WTC11 (cell line): Measurements from ENCODE around the gene AZU1. TPM values are rescaled to one million over a fixed set of nuclear protein-coding genes. Genes with fewer than 3 reads are reported as not detected.
A peak's percentile ranks its signal among the peaks of the same experiment; 100 is the strongest.

Source experiments
- ATAC-seq: fragments of 200-7000 bp; cut with Tn5 transposase; 2 replicates; pipeline ENCODE4 v1.10.0; 2021; ENCODE audit warnings: mild to moderate bottlenecking, moderate library complexity
- CTCF ChIA-PET: fragments of 300-600 bp; sonication (Branson Sonifier 250); formaldehyde crosslinking; loops from one replicate; lab custom pipeline; 2021; ENCODE audit warnings: antibody characterized with exemption; lab: Charles Lee
- POLR2A ChIA-PET: fragments of 350-600 bp; sonication (Branson Sonifier 250); formaldehyde crosslinking; loops from one replicate; lab custom pipeline; 2021; ENCODE audit warnings: antibody characterized with exemption; lab: Charles Lee
- DNase-seq: peaks from one replicate; pipeline ENCODE4 v3.0.0; 2021; ENCODE audit warnings: low spot score
- H3K27ac Mint-ChIP-seq: 2 replicates; pipeline ENCODE4 v1.8.0; 2021; ENCODE audit warnings: mixed read lengths
- H3K27me3 Mint-ChIP-seq: 2 replicates; pipeline ENCODE4 v1.8.0; 2021; ENCODE audit warnings: low read depth, mild to moderate bottlenecking, moderate library complexity, mixed read lengths
- H3K36me3 Mint-ChIP-seq: 2 replicates; pipeline ENCODE4 v1.8.0; 2021; ENCODE audit warnings: mixed read lengths
- H3K4me1 Mint-ChIP-seq: 2 replicates; pipeline ENCODE4 v1.8.0; 2022; ENCODE audit warnings: mixed read lengths
- H3K4me3 Mint-ChIP-seq: 2 replicates; pipeline ENCODE4 v1.8.0; 2021; ENCODE audit warnings: mild to moderate bottlenecking, moderate library complexity, mixed read lengths
- H3K9me3 Mint-ChIP-seq: 2 replicates; pipeline ENCODE4 v1.8.0; 2021; ENCODE audit warnings: mixed read lengths
- AR ChIP-seq: fragments of 250-450 bp; sonication (Bioruptor Pico); IDR thresholded peaks from 2 replicates; pipeline ENCODE4 v1.9.0; 2021; ENCODE audit warnings: mild to moderate bottlenecking
- ARID4B ChIP-seq: sonication (generic); formaldehyde crosslinking; IDR thresholded peaks from 2 replicates; pipeline ENCODE4 v1.8.0; 2023; ENCODE audit warnings: missing genetic modification reagents, mild to moderate bottlenecking, borderline replicate concordance
- ATF3 ChIP-seq: sonication (generic); formaldehyde crosslinking; conservative IDR thresholded peaks from 2 replicates; pipeline ENCODE4 v1.8.1; 2022; ENCODE audit warnings: mild to moderate bottlenecking, missing genetic modification reagents
- CTCF ChIP-seq: fragments of 200-600 bp; IDR thresholded peaks from 2 replicates; pipeline ENCODE4 v1.8.0; 2022; ENCODE audit warnings: antibody characterized with exemption
- E2F1 ChIP-seq: sonication (generic); formaldehyde crosslinking; IDR thresholded peaks from 2 replicates; pipeline ENCODE4 v1.8.0; 2022; ENCODE audit warnings: mild to moderate bottlenecking, missing genetic modification reagents
- E2F4 ChIP-seq: sonication (generic); formaldehyde crosslinking; IDR thresholded peaks from 2 replicates; pipeline ENCODE4 v1.8.1; 2022; ENCODE audit warnings: low read depth, mild to moderate bottlenecking, moderate library complexity, missing genetic modification reagents, borderline replicate concordance
- ESRRA ChIP-seq: sonication (generic); formaldehyde crosslinking; IDR thresholded peaks from 2 replicates; pipeline ENCODE4 v1.8.1; 2022; ENCODE audit warnings: mild to moderate bottlenecking, missing genetic modification reagents, borderline replicate concordance
- GTF2I ChIP-seq: fragments of 250-450 bp; sonication (Bioruptor Pico); conservative IDR thresholded peaks from 2 replicates; pipeline ENCODE4 v1.4.0; 2021; ENCODE audit warnings: mild to moderate bottlenecking
- HMGXB4 ChIP-seq: sonication (generic); formaldehyde crosslinking; IDR thresholded peaks from 2 replicates; pipeline ENCODE4 v1.8.1; 2023; ENCODE audit warnings: mild to moderate bottlenecking, moderate library complexity, missing genetic modification reagents
- IRF1 ChIP-seq: sonication (generic); formaldehyde crosslinking; IDR thresholded peaks from 2 replicates; pipeline ENCODE4 v1.8.0; 2023; ENCODE audit warnings: missing genetic modification reagents
- MYBL2 ChIP-seq: sonication (generic); formaldehyde crosslinking; IDR thresholded peaks from 2 replicates; pipeline ENCODE4 v1.8.1; 2023; ENCODE audit warnings: mild to moderate bottlenecking, moderate library complexity, missing genetic modification reagents
- PRRX2 ChIP-seq: fragments of 250-450 bp; sonication (Bioruptor Pico); IDR thresholded peaks from 2 replicates; pipeline ENCODE4 v1.8.0; 2021; ENCODE audit warnings: mild to moderate bottlenecking
- SMAD3 ChIP-seq: sonication (generic); formaldehyde crosslinking; IDR thresholded peaks from 2 replicates; pipeline ENCODE4 v1.8.0; 2022; ENCODE audit warnings: missing genetic modification reagents, mild to moderate bottlenecking, borderline replicate concordance
- ZNF416 ChIP-seq: fragments of 250-450 bp; sonication (Bioruptor Pico); IDR thresholded peaks from 2 replicates; pipeline ENCODE4 v1.9.0; 2021; ENCODE audit warnings: mild to moderate bottlenecking, inconsistent platforms
- total RNA-seq: library from RNA; stranded (reverse); gene quantifications from 3 replicates; pipeline ENCODE4 v1.2.3, GENCODE V29; 2021

Gene AZU1
- total RNA-seq, 1 experiment from 2014 or later, result 1.2 TPM

- POLR2A ChIA-PET, result no interaction called here
- Mint-ChIP-seq H3K4me1 (no peaks in the 10 kb centered on the region), H3K36me3 (peaks cover 45% of the 10 kb centered on the region), H3K4me3 (no peak overlapping the region), H3K27me3 (no peaks in the 10 kb centered on the region), H3K9me3 (no peaks in the 10 kb centered on the region), H3K27ac (peak overlapping the region; percentile 32; the same call in 1 of the 2 replicates)
- TF ChIP-seq E2F1 (CRISPR knock-in tag), result no peak
- TF ChIP-seq ATF3 (CRISPR knock-in tag), result no peak
- no peak for TF ChIP-seq CTCF
- TF ChIP-seq ZNF416 (CRISPR knock-in tag), result no peak
- TF ChIP-seq SMAD3 (CRISPR knock-in tag), result no peak
- no peak for TF ChIP-seq PRRX2 (CRISPR knock-in tag)
- TF ChIP-seq AR, result no peak
- no peak for TF ChIP-seq E2F4
- TF ChIP-seq HMGXB4, result no peak
- no peak for TF ChIP-seq GTF2I (CRISPR knock-in tag)
- no peak for TF ChIP-seq MYBL2 (CRISPR knock-in tag)
- TF ChIP-seq IRF1 (CRISPR knock-in tag), result no peak
- no peak for TF ChIP-seq ARID4B (CRISPR knock-in tag)
- TF ChIP-seq ESRRA (CRISPR knock-in tag), result no peak
- no peak for ATAC-seq
- no peak for DNase-seq
- CTCF ChIA-PET, result no interaction called here
Observed at GRCh38 chr19:810077-810855, 17.4 kb upstream of the AZU1 start.
